OCI-LY1 (cell line): ENCODE data around the gene SDCBP2.

Experiments
- CTCF ChIP-seq: fragments of 200-600 bp; sonication (generic), shearing (Covaris generic); IDR thresholded peaks from 2 replicates; pipeline ENCODE4 v1.5.1; 2017; ENCODE audit warnings: mild to moderate bottlenecking, antibody characterized with exemption, low read length, moderate library complexity, mixed read lengths
- EZH2 ChIP-seq: fragments of 200-600 bp; sonication (generic), shearing (Covaris generic); IDR thresholded peaks from 2 replicates; pipeline ENCODE4 v1.8.0; 2017; ENCODE audit warnings: borderline replicate concordance, mixed run types, mild to moderate bottlenecking, antibody characterized with exemption, low read length, moderate library complexity, mixed read lengths

GRCh38 chr20:1363522-1363921 is 34.6 kb upstream of the SDCBP2 start:
- TF ChIP-seq CTCF (no peak), EZH2 (no peak)
